Loucy (cell line): ENCODE data around the gene GOLGA8S.
"Not testable (repeated sequence)": the region's sequence is repeated elsewhere in the genome, so short reads cannot be mapped to it uniquely, and the experiment has no call there.

Experiments
- CTCF ChIP-seq: fragments of 200-600 bp; sonication (generic); conservative IDR thresholded peaks from 2 replicates; pipeline ENCODE4 v1.5.1; 2014; ENCODE audit warnings: mild to moderate bottlenecking, antibody characterized with exemption, low read length
- EZH2phosphoT487 ChIP-seq: fragments of 200-600 bp; IDR thresholded peaks from 2 replicates; pipeline ENCODE4 v1.6.1; 2018; ENCODE audit warnings: antibody characterized with exemption, mild to moderate bottlenecking, moderate library complexity, borderline replicate concordance

GRCh38 chr15:23305921-23306320 lies 48.6 kb upstream of the GOLGA8S start:
- TF ChIP-seq CTCF, EZH2phosphoT487: not testable (repeated sequence)
